HuH-7.5 (cell line): Measurements from ENCODE around the gene AIFM1.
A peak's percentile ranks its signal among the peaks of the same experiment; 100 is the strongest.

Source experiments
- DNase-seq: peaks from one replicate; pipeline ENCODE4 v3.0.0; 2011; ENCODE audit warnings: low spot score

The AIFM1 gene

GRCh38 chrX:130093271-130093670 is 72.4 kb downstream of the AIFM1 start:
- no peak for DNase-seq

GRCh38 chrX:130091980-130092522 is 73.6 kb downstream of the AIFM1 start:
- peak; percentile 31 for DNase-seq

GRCh38 chrX:130090364-130090763 is 75.3 kb downstream of the AIFM1 start:
- DNase-seq, result no peak

GRCh38 chrX:130086447-130087206 is 79.0 kb downstream of the AIFM1 start:
- DNase-seq, result no peak

- DNase-seq, result no peak
These were observed 79.8 kb downstream of the AIFM1 start for GRCh38 chrX:130085551-130086446.

- DNase-seq, result no peak
These were observed 80.9 kb downstream of the AIFM1 start for GRCh38 chrX:130084631-130085237.

GRCh38 chrX:130083656-130084382 is 81.8 kb downstream of the AIFM1 start:
- no peak for DNase-seq

GRCh38 chrX:130083107-130083490 is 82.5 kb downstream of the AIFM1 start:
- no peak for DNase-seq

GRCh38 chrX:130082244-130083106 is 83.2 kb downstream of the AIFM1 start:
- DNase-seq, result no peak

GRCh38 chrX:130081421-130082045 is 84.1 kb downstream of the AIFM1 start:
- no peak for DNase-seq

GRCh38 chrX:130080791-130081367 is 84.8 kb downstream of the AIFM1 start:
- no peak for DNase-seq

- DNase-seq, result peak; percentile 60
These were observed 85.7 kb downstream of the AIFM1 start for GRCh38 chrX:130079824-130080406.
